ENCODE measurements around the gene ZFYVE28. TPM values are rescaled to one million over a fixed set of nuclear protein-coding genes. Genes with fewer than 3 reads are reported as not detected.

ZFYVE28 gene
- total and polyA plus RNA-seq, 10 of the 15 experiments (the other 5 are each of a cell fraction or from before 2014, with no cell fraction given) = 0.06 to 1.9 (median 0.22) TPM; not detected in 1

DNA sequence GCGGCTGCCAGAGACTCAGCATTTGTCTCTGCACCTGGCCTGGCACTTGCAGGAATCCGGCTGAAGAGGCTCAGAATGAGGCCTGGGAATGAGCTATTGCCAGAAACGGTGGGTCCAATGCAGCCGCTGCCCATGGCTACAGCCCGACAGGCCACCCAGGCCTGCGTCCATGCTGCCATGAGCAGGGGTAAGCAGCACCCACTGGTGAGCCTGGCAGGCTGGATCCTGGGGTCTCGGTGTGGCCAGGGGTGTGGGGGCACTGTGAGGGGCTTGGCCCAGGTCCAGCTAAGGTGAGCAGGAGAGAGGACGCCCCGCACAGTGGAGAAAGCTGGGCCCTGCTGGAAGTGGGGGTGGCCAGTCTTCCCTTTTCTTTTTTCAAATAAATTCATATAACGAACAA lies 96.2 kb downstream of the ZFYVE28 start:
- no peaks in the 10 kb centered on the region for H3K9me3 ChIP-seq (replicated peaks; ENCODE audit: control insufficient read depth, insufficient read depth, low read length)
- no peak for DNase-seq (ENCODE audit: low read depth, low spot score)
- no peak for ATAC-seq
- no peaks in the 10 kb centered on the region for H3K79me2 ChIP-seq (ENCODE audit: control insufficient read depth, insufficient read depth, low read length)
- FAIRE-seq = no peak
- no peak overlapping the region for H3K4me3 ChIP-seq
- SMC1A ChIA-PET (ENCODE audit: uncharacterized antibody, unreplicated experiment) = no interaction called here
- no peak overlapping the region for H3K9ac ChIP-seq (ENCODE audit: control insufficient read depth, insufficient read depth, low read length)
- CTCF ChIA-PET = no interaction called here
- H3K4me1 ChIP-seq (ENCODE audit: control insufficient read depth, insufficient read depth, low read length) = no peaks in the 10 kb centered on the region
- no peaks in the 10 kb centered on the region for H3K36me3 ChIP-seq (ENCODE audit: control insufficient read depth in 2 of 2, insufficient read depth in 2 of 2, low read length in 1 of 2)
- H4K20me1 ChIP-seq (ENCODE audit: control insufficient read depth, insufficient read depth) = no peaks in the 10 kb centered on the region
- TF ChIP-seq RBBP5 (conservative IDR thresholded peaks at IDR 0.05) = no peak
- no peak for TF ChIP-seq SRF (IDR thresholded peaks at IDR 0.05; ENCODE audit: low read depth in 2 of 2, low read length in 2 of 2)
- no peak for TF ChIP-seq USF1 (IDR thresholded peaks at IDR 0.05; ENCODE audit: borderline replicate concordance, extremely low read length, insufficient read depth, low read depth, low read length)
- TF ChIP-seq TARDBP (IDR thresholded peaks at IDR 0.05; ENCODE audit: borderline replicate concordance) = no peak
- no peak for TF ChIP-seq WRNIP1 (IDR thresholded peaks at IDR 0.05; ENCODE audit: borderline replicate concordance, low read depth, low read length)
- no peak for TF ChIP-seq SREBF1 (IDR thresholded peaks at IDR 0.05; ENCODE audit: low read length)
- TF ChIP-seq CBX5 (IDR thresholded peaks at IDR 0.05; ENCODE audit: low read depth) = no peak
- no peak for TF ChIP-seq MXI1 (IDR thresholded peaks at IDR 0.05; ENCODE audit: low read depth, low read length)
- TF ChIP-seq IKZF2 (IDR thresholded peaks at IDR 0.05) = no peak
- TF ChIP-seq CTCF (IDR thresholded peaks at IDR 0.05 in 2 of 3, conservative IDR thresholded peaks at IDR 0.05 in 1 of 3; ENCODE audit: control insufficient read depth in 2 of 3, extremely low read depth in 1 of 3, insufficient read depth in 1 of 3, low read depth in 3 of 3, low read length in 3 of 3) = no peak
- TF ChIP-seq CHD1 (IDR thresholded peaks at IDR 0.05; ENCODE audit: low read depth, low read length) = no peak
- no peak for TF ChIP-seq RCOR1 (conservative IDR thresholded peaks at IDR 0.05; ENCODE audit: low read depth, low read length)
- no peak for TF ChIP-seq HDAC2 (IDR thresholded peaks at IDR 0.05)
- TF ChIP-seq KAT2A (conservative IDR thresholded peaks at IDR 0.05; ENCODE audit: control insufficient read depth, low read depth, low read length) = no peak
- no peak for TF ChIP-seq PKNOX1 (IDR thresholded peaks at IDR 0.05)
- TF ChIP-seq TCF7 (IDR thresholded peaks at IDR 0.05; ENCODE audit: borderline replicate concordance) = no peak
- POLR2A ChIA-PET = no interaction called here
- intact Hi-C loops (cut with micrococcal nuclease; ENCODE audit: unreplicated experiment) = no loop called here
- RAD21 ChIA-PET (ENCODE audit: unreplicated experiment) = no interaction called here
- H3K27me3 ChIP-seq (replicated peaks in 1 of 2; ENCODE audit: control insufficient read depth in 2 of 2, insufficient read depth in 2 of 2, low read length in 1 of 2) = peaks cover 0 to 3% of the 10 kb centered on the region in 2 experiments; a peak in 2 of 4 replicates
- no peak overlapping the region for H2AFZ ChIP-seq (ENCODE audit: control insufficient read depth, low read depth, low read length)
- H3K4me2 ChIP-seq (ENCODE audit: control insufficient read depth, insufficient read depth) = no peak overlapping the region
- BruUV-seq (replicated peaks) = no TSS peak
- in situ Hi-C loops (cut with MboI) = no loop called here
- WGBS (ENCODE audit: insufficient coverage, insufficient replicate concordance, low lambda C conversion rate, missing lambda C conversion rate) = 56% methylated on average over 10 of the region's 10 CpGs
- no peak overlapping the region for H3K27ac ChIP-seq (ENCODE audit: control insufficient read depth, insufficient read depth)

All from GM12878 (cell line).